Lower leg skin (tissue), 4 donors: ENCODE results near the gene GDF7. TPM values are rescaled to one million over a fixed set of nuclear protein-coding genes. Genes with fewer than 3 reads are reported as not detected.

Source experiments
- DNase-seq, 2 donors: peaks; one replicate each; pipeline ENCODE4 v3.0.0-alpha.2; 2019; ENCODE audit warnings: low spot score in 2 of 2
- H3K4me3 ChIP-seq: fragments of 200-600 bp; sonication (generic); 2 replicates; pipeline ENCODE4 v1.5.1; 2017; ENCODE audit warnings: mild to moderate bottlenecking, low read depth; ENCODE audit not compliant: poor library complexity, severe bottlenecking
- CTCF ChIP-seq, 3 donors: fragments of 450-650 bp; IDR thresholded peaks; one replicate each; pipeline ENCODE4 v1.5.1; 2016; ENCODE audit warnings: antibody characterized with exemption in 3 of 3, mild to moderate bottlenecking in 3 of 3, moderate library complexity in 2 of 3
- POLR2A ChIP-seq, 2 donors: fragments of 450-650 bp; IDR thresholded peaks; one replicate each; pipeline ENCODE4 v1.6.1; 2016 to 2017; ENCODE audit warnings: antibody characterized with exemption in 2 of 2, mild to moderate bottlenecking in 1 of 2, moderate library complexity in 1 of 2
- WGBS, 2 donors: methylation state at CpG; one replicate each; pipeline ENCODE4 v1.1.5; 2018; 5-methylcytosine and 5-hydroxymethylcytosine counted together
- intact Hi-C: fragments of 100-400 bp; cut with DNase I; formaldehyde crosslinking; loops from one replicate; pipeline ENCODE4 v1.15.0; 2023; ENCODE audit warnings: low total_unique reads
- total RNA-seq, 4 donors: library from RNA; depleted of rRNA; stranded (reverse); fragments of >200 nt; gene quantifications; one replicate each; pipeline ENCODE4 v1.1.0, GENCODE V29; 2016

The GDF7 gene
- total RNA-seq, 4 donors from 2014 or later = 0.80 to 3.7 (median 2.4) TPM

- TF ChIP-seq CTCF (IDR thresholded peaks at IDR 0.05) (no peak), POLR2A (IDR thresholded peaks at IDR 0.05) (no peak)
- no peak overlapping the region for H3K4me3 ChIP-seq
- DNase-seq = no peak
- 78 to 79% methylated on average over 3 to 5 of the region's 5 CpGs for WGBS, 2 donors
- intact Hi-C loops = no loop called here
Observed at GRCh38 chr2:20662308-20662937, 4.5 kb upstream of the GDF7 start.

GRCh38 chr2:20663196-20664070 lies 3.5 kb upstream of the GDF7 start:
- no peak for DNase-seq
- H3K4me3 ChIP-seq = no peak overlapping the region
- WGBS, 2 donors = 53% methylated on average over 7 of the region's 7 CpGs
- intact Hi-C loops = no loop called here
- no peak for TF ChIP-seq POLR2A (IDR thresholded peaks at IDR 0.05)
- TF ChIP-seq CTCF (IDR thresholded peaks at IDR 0.05) = no peak

GRCh38 chr2:20664071-20664390 lies 2.9 kb upstream of the GDF7 start:
- DNase-seq = no peak
- intact Hi-C loops = no loop called here
- WGBS, 2 donors = 63 to 65% methylated on average over 2 of the region's 2 CpGs
- H3K4me3 ChIP-seq = no peak overlapping the region
- TF ChIP-seq CTCF (IDR thresholded peaks at IDR 0.05) (no peak), POLR2A (IDR thresholded peaks at IDR 0.05) (no peak)

- intact Hi-C loops = no loop called here
- H3K4me3 ChIP-seq = no peak overlapping the region
- 40 to 53% methylated on average over 15 to 17 of the region's 17 CpGs for WGBS, 2 donors
- TF ChIP-seq CTCF (IDR thresholded peaks at IDR 0.05) = no peak
- TF ChIP-seq POLR2A (IDR thresholded peaks at IDR 0.05) = no peak
- no peak for DNase-seq
Observed at GRCh38 chr2:20664431-20665242, 2.3 kb upstream of the GDF7 start.

GRCh38 chr2:20665243-20666004 lies 1.5 kb upstream of the GDF7 start:
- intact Hi-C loops = no loop called here
- no peak overlapping the region for H3K4me3 ChIP-seq
- WGBS, 2 donors = 7 to 8% methylated on average over 15 to 49 of the region's 49 CpGs
- TF ChIP-seq CTCF (IDR thresholded peaks at IDR 0.05) (no peak), POLR2A (IDR thresholded peaks at IDR 0.05) (no peak)
- DNase-seq = peak in 1 of 2 donors; percentile 79
